Measurements from ENCODE around the gene MIEF1. TPM values are rescaled to one million over a fixed set of nuclear protein-coding genes. Genes with fewer than 3 reads are reported as not detected.

Gene MIEF1
- polyA plus RNA-seq, 1 of the 3 experiments (the other 2 are of a cell fraction): 7.5 TPM

DNA sequence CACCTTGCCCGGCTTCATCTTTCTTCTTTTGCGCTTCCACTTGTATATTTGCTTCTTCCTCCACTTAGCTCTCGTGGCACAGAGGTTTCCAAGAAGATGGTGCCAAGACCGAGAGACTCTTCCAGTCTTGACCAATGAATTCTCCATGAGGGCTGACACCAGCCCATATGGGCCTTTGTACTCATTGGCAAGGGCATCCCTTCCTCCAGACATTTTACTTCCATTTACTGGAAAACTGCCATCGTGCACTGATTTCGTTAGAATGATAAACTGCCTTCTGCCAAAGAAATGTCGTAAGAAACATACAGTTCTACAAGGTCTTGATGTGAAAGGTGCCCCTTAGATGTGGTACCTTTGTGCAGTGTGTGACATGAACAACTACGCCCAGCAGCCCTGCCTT lies 4.7 kb upstream of the MIEF1 start (continued):
- TF ChIP-seq, protein P1, sequence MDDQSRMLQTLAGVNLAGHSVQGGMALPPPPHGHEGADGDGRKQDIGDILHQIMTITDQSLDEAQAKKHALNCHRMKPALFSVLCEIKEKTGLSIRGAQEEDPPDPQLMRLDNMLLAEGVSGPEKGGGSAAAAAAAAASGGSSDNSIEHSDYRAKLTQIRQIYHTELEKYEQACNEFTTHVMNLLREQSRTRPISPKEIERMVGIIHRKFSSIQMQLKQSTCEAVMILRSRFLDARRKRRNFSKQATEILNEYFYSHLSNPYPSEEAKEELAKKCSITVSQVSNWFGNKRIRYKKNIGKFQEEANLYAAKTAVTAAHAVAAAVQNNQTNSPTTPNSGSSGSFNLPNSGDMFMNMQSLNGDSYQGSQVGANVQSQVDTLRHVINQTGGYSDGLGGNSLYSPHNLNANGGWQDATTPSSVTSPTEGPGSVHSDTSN (IDR thresholded peaks at IDR 0.05): no peak

DNA sequence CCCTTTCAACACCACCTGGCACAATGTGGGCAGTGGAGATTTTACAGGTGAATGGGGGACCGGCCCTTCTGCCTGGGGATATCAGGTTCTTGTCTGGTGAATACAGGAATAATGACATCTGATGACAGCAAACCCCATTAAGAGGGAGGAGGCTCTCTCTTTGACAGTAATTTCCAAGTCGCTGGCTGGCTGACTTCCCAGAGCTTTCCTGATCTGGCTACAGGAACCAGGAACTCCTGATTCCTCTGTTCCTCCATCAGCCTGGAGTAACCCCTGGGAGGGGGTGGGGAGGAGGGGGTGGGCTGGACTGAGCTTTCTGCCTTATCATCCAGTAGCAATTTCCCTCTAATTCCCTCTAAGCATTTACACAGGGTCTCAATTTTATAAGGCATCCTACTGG lies 3.7 kb upstream of the MIEF1 start:
- H3K36me3 ChIP-seq (replicated peaks in 1 of 2; ENCODE audit: control insufficient read depth in 1 of 2, insufficient read depth in 2 of 2, low read length in 1 of 2): no peaks in the 10 kb centered on the region
- H3K9me3 ChIP-seq: no peaks in the 10 kb centered on the region
- H3K4me2 ChIP-seq: no peak overlapping the region
- TF ChIP-seq, protein P2, sequence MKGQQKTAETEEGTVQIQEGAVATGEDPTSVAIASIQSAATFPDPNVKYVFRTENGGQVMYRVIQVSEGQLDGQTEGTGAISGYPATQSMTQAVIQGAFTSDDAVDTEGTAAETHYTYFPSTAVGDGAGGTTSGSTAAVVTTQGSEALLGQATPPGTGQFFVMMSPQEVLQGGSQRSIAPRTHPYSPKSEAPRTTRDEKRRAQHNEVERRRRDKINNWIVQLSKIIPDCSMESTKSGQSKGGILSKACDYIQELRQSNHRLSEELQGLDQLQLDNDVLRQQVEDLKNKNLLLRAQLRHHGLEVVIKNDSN (IDR thresholded peaks at IDR 0.05; ENCODE audit: borderline replicate concordance, low read depth): no peak
- no peak overlapping the region for H3K9ac ChIP-seq
- ChIA-PET POLR2A (interaction anchor here (0.6 to 2.3 kb wide), 3 partner anchors 14 to 25 kb away, joined by 4 to 12 read pairs (median 4); partner anchors contain the start of gene ATF4), CTCF (interaction anchor here (1.0 to 3.9 kb wide), 4 partner anchors 9 to 32 kb away, joined by 3 to 36 read pairs (median 4); partner anchors contain the start of gene RPS19BP1)
- no peaks in the 10 kb centered on the region for H3K27me3 ChIP-seq (ENCODE audit: insufficient read depth)
- H3K27ac ChIP-seq (ENCODE audit: low read depth in 2 of 2, low read length in 1 of 2): peak overlapping the region in 1 of 2 experiments; percentile 74; a peak in 2 of 4 replicates
- no peaks in the 10 kb centered on the region for H3K9me2 ChIP-seq
- peaks cover 0 to 23% of the 10 kb centered on the region in 2 experiments; a peak in 2 of 4 replicates for H3K4me1 ChIP-seq (ENCODE audit: control insufficient read depth in 1 of 2, insufficient read depth in 2 of 2, low read depth in 1 of 2, low read length in 1 of 2)
- no peaks in the 10 kb centered on the region for H4K20me1 ChIP-seq (ENCODE audit: insufficient read depth)
- WGBS (ENCODE audit: low lambda C conversion rate): 0% methylated on average over 1 of the region's 2 CpGs
- H2AFZ ChIP-seq (ENCODE audit: low read depth): no peak overlapping the region
- H3K79me2 ChIP-seq (ENCODE audit: insufficient read depth): peaks cover 10% of the 10 kb centered on the region
- DNase-seq: no peak
- H3F3A ChIP-seq (replicated peaks; ENCODE audit: insufficient read depth): no peaks in the 10 kb centered on the region
- no peak overlapping the region for H3K4me3 ChIP-seq (ENCODE audit: low read depth in 2 of 2, low read length in 1 of 2)

DNA sequence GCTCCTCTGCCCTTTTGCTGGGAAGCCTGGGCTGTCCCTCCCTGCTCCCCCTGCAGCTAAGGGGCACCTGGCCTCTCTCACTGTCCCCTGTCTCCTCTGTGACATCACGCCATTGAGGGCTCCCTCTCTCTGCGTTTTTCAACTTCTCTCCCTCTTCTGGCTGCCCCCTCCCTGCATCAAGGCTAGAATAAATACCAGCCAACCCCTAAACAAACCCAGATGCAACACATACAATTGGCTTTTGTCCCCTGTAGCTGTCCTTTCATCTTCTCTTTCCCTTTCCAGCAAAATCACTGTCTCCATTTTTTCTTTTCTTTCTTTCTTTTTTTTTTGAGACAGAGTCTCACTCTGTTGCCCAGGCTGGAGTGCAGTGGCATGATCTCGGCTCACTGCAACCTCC lies 3.3 kb upstream of the MIEF1 start:
- H3K9me2 ChIP-seq: no peaks in the 10 kb centered on the region
- H3F3A ChIP-seq (replicated peaks; ENCODE audit: insufficient read depth): no peaks in the 10 kb centered on the region
- no peaks in the 10 kb centered on the region for H4K20me1 ChIP-seq (ENCODE audit: insufficient read depth)
- POLR2A ChIA-PET: interaction anchor here (0.7 to 2.3 kb wide), 2 partner anchors 21 to 25 kb away, joined by 4 to 12 read pairs; partner anchors contain the start of gene ATF4
- no peak overlapping the region for H3K9ac ChIP-seq
- H3K27ac ChIP-seq (ENCODE audit: low read depth in 2 of 2, low read length in 1 of 2): peak overlapping the region in 1 of 2 experiments; percentile 74; a peak in 2 of 4 replicates
- 36% methylated on average over 3 of the region's 3 CpGs for WGBS (ENCODE audit: low lambda C conversion rate)
- peaks cover 14% of the 10 kb centered on the region for H3K79me2 ChIP-seq (ENCODE audit: insufficient read depth)
- no peak overlapping the region for H3K4me3 ChIP-seq (ENCODE audit: low read depth in 2 of 2, low read length in 1 of 2)
- no peak for DNase-seq
- no peak for TF ChIP-seq FOSL2 (IDR thresholded peaks at IDR 0.05; ENCODE audit: borderline replicate concordance, low read depth)
- no peak for TF ChIP-seq MEF2A (IDR thresholded peaks at IDR 0.05; ENCODE audit: borderline replicate concordance, low read depth)
- TF ChIP-seq MXI1 (IDR thresholded peaks at IDR 0.05; ENCODE audit: low read depth, low read length): no peak
- TF ChIP-seq FOXJ3 (CRISPR knock-in tag; IDR thresholded peaks at IDR 0.05): no peak
- no peak for TF ChIP-seq SIN3A (IDR thresholded peaks at IDR 0.05; ENCODE audit: borderline replicate concordance, low read depth, low read length)
- TF ChIP-seq RFX5 (IDR thresholded peaks at IDR 0.05; ENCODE audit: low read length): no peak
- no peak for TF ChIP-seq CHD2 (IDR thresholded peaks at IDR 0.05; ENCODE audit: low read length, partially characterized antibody)
- TF ChIP-seq EP300 (IDR thresholded peaks at IDR 0.05; ENCODE audit: borderline replicate concordance in 1 of 2, low read depth in 1 of 2, low read length in 1 of 2): no peak
- no peak for TF ChIP-seq EZH2phosphoT487 (IDR thresholded peaks at IDR 0.05; ENCODE audit: borderline replicate concordance, low read depth)
- no peak for TF ChIP-seq RCOR1 (IDR thresholded peaks at IDR 0.05; ENCODE audit: low read length)
- no peak for TF ChIP-seq NFIC (IDR thresholded peaks at IDR 0.05; ENCODE audit: borderline replicate concordance)
- CTCF ChIA-PET: interaction anchor here (1.0 to 3.9 kb wide), 3 partner anchors 16 to 31 kb away, joined by 3 to 36 read pairs (median 4); partner anchors contain the start of gene RPS19BP1
- H3K4me1 ChIP-seq (ENCODE audit: control insufficient read depth in 1 of 2, insufficient read depth in 2 of 2, low read depth in 1 of 2, low read length in 1 of 2): peaks cover 0 to 27% of the 10 kb centered on the region in 2 experiments; a peak in 2 of 4 replicates
- no peaks in the 10 kb centered on the region for H3K36me3 ChIP-seq (replicated peaks in 1 of 2; ENCODE audit: control insufficient read depth in 1 of 2, insufficient read depth in 2 of 2, low read length in 1 of 2)
- no peak overlapping the region for H3K4me2 ChIP-seq
- H3K9me3 ChIP-seq: no peaks in the 10 kb centered on the region
- H3K27me3 ChIP-seq (ENCODE audit: insufficient read depth): no peaks in the 10 kb centered on the region
- H2AFZ ChIP-seq (ENCODE audit: low read depth): no peak overlapping the region
